Measurements from ENCODE around the gene GUCD1.
A peak's percentile ranks its signal among the peaks of the same experiment; 100 is the strongest.

The GUCD1 gene

DNA sequence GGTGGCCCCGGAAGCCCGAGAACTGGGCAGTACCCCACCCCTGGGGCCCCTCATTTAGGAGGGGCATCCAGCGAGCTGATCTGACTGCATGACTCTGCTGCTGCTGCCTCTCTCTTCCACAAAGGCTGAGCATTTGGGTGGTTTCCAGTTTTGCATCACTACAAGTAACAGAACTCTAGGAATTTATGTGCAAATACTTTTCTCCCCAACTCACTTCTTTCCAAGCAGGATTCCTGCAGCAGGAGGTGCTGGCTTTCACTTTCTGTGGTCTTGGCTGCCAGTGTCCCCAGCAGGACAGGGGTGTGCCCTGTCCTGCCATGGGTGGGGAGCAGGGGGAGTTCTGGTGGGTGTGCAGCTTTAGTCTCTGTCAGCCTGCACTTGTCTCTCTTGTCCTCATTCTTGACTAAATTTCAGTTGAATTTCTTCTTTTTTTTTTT lies 38.6 kb downstream of the GUCD1 start:
- no peak overlapping the region for H3K9ac ChIP-seq (ENCODE audit: low read depth in 1 of 2, low read length in 2 of 2)
- H3K27me3 ChIP-seq (ENCODE audit: control insufficient read depth in 2 of 2, insufficient read depth in 2 of 2, low read length in 2 of 2), result peaks cover 0 to 2% of the 10 kb centered on the region in 2 donors
- H3K4me3 ChIP-seq (ENCODE audit: low read length in 2 of 2), result no peak overlapping the region
- H3K36me3 ChIP-seq (ENCODE audit: control insufficient read depth in 2 of 2, insufficient read depth in 2 of 2, low read length in 2 of 2), result no peaks in the 10 kb centered on the region
- no peak overlapping the region for H3K27ac ChIP-seq (ENCODE audit: low read depth in 2 of 2, low read length in 2 of 2)
- no peaks in the 10 kb centered on the region for H3K9me3 ChIP-seq (ENCODE audit: control insufficient read depth in 2 of 2, low read length in 2 of 2)
- H3K4me1 ChIP-seq (ENCODE audit: control insufficient read depth in 2 of 2, insufficient read depth in 2 of 2, low read length in 2 of 2), result peaks cover 8 to 21% of the 10 kb centered on the region in 2 donors

DNA sequence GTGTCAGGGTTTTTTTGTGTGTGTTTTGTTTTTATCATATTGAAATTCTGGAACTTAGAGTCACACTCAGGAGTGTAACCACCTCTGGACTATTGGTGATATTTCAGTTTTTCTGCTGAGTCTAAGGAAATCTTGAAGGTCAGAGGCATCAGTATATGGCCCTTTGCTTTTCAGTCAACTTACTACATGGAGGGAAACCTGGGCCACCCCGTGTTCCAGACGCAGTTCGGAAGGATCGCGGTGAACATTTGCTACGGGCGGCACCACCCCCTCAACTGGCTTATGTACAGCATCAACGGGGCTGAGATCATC lies 40.0 kb downstream of the GUCD1 start:
- H3K4me3 ChIP-seq (ENCODE audit: low read length in 2 of 2), result no peak overlapping the region
- H3K9ac ChIP-seq (ENCODE audit: low read depth in 1 of 2, low read length in 2 of 2), result no peak overlapping the region
- H3K27me3 ChIP-seq (ENCODE audit: control insufficient read depth in 2 of 2, insufficient read depth in 2 of 2, low read length in 2 of 2), result peaks cover 0 to 2% of the 10 kb centered on the region in 2 donors
- H3K36me3 ChIP-seq (ENCODE audit: control insufficient read depth in 2 of 2, insufficient read depth in 2 of 2, low read length in 2 of 2), result no peaks in the 10 kb centered on the region
- H3K27ac ChIP-seq (ENCODE audit: low read depth in 2 of 2, low read length in 2 of 2), result no peak overlapping the region
- H3K9me3 ChIP-seq (ENCODE audit: control insufficient read depth in 2 of 2, low read length in 2 of 2), result no peaks in the 10 kb centered on the region
- H3K4me1 ChIP-seq (ENCODE audit: control insufficient read depth in 2 of 2, insufficient read depth in 2 of 2, low read length in 2 of 2), result peaks cover 15 to 30% of the 10 kb centered on the region in 2 donors

DNA sequence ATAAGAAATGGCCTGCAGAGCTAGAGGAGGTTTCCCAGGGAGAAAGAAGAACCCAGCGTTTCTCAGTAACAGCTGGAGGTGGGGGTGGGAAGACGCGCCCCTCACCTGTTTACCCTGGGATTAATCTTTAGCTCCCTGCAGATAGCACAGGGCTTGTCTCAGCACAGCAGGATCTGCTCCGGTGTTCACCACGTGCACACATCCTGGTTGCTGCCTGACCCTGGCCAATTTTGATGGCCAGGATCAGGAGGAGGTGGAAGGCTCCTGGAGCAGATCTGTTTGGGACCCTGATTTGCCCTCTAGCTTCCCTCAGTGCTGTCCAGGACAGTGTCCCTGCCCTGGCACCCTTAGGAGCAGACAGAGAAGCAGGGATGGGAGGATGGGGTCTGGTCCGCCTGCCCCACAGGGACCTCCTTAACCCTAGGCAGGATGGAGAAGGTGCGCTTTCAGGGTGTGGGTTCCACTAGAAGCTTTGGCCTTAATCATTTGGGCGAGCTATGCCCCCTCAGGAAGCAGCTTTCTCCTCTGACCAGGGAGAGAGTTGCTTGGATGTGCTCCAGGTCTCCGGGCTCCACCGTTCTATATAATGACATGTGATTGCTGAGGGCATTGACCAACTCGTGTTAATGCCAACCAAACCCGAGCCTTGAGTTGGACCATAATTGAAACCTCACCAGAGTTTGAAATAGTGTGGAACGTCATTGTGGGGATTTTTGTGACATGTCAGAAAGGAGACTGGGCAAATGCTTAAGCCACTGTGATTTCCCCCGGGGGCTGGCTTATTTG lies 40.5 kb downstream of the GUCD1 start:
- H3K27ac ChIP-seq (ENCODE audit: low read depth in 2 of 2, low read length in 2 of 2), result peak overlapping the region in 1 of 2 donors; percentile 4
- H3K9ac ChIP-seq (ENCODE audit: low read depth in 1 of 2, low read length in 2 of 2), result no peak overlapping the region

GRCh38 chr22:24513378-24514240 lies 41.3 kb downstream of the GUCD1 start:
- H3K4me1 ChIP-seq (ENCODE audit: control insufficient read depth in 2 of 2, insufficient read depth in 2 of 2, low read length in 2 of 2), result peaks cover 15 to 30% of the 10 kb centered on the region in 2 donors
- H3K9ac ChIP-seq (ENCODE audit: low read depth in 1 of 2, low read length in 2 of 2), result no peak overlapping the region
- H3K36me3 ChIP-seq (ENCODE audit: control insufficient read depth in 2 of 2, insufficient read depth in 2 of 2, low read length in 2 of 2), result no peaks in the 10 kb centered on the region
- H3K27me3 ChIP-seq (ENCODE audit: control insufficient read depth in 2 of 2, insufficient read depth in 2 of 2, low read length in 2 of 2), result no peaks in the 10 kb centered on the region
- no peak overlapping the region for H3K4me3 ChIP-seq (ENCODE audit: low read length in 2 of 2)
- no peaks in the 10 kb centered on the region for H3K9me3 ChIP-seq (ENCODE audit: control insufficient read depth in 2 of 2, low read length in 2 of 2)
- H3K27ac ChIP-seq (ENCODE audit: low read depth in 2 of 2, low read length in 2 of 2), result no peak overlapping the region

More for the DNA sequence above, 40.5 kb downstream of the GUCD1 start:
- Histone ChIP-seq H3K27me3 (ENCODE audit: control insufficient read depth in 2 of 2, insufficient read depth in 2 of 2, low read length in 2 of 2) (no peaks in the 10 kb centered on the region), H3K36me3 (ENCODE audit: control insufficient read depth in 2 of 2, insufficient read depth in 2 of 2, low read length in 2 of 2) (no peaks in the 10 kb centered on the region), H3K4me1 (ENCODE audit: control insufficient read depth in 2 of 2, insufficient read depth in 2 of 2, low read length in 2 of 2) (peaks cover 15 to 30% of the 10 kb centered on the region in 2 donors), H3K4me3 (ENCODE audit: low read length in 2 of 2) (no peak overlapping the region), H3K9me3 (ENCODE audit: control insufficient read depth in 2 of 2, low read length in 2 of 2) (no peaks in the 10 kb centered on the region)

DNA sequence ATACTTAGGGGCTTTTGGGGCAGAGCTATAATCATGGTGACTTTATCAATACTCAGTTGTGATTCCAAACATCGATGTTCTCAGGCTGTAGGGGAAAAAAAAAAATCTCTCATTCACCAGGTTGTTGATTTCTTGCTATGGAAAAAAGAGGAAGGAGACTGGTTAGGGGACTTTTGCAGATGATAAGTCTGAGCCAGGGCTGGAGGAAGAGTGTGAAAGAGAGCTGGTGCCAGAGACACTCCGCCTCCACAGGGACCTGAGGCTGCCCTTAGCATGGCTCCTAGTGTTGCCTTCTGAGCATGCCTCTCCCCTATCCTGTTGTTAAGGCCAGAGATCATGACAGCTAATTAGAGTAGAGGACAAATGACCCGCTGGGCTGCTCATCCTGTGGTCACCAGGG lies 42.9 kb downstream of the GUCD1 start:
- Histone ChIP-seq H3K27ac (ENCODE audit: low read depth in 2 of 2, low read length in 2 of 2) (no peak overlapping the region), H3K9ac (ENCODE audit: low read depth in 1 of 2, low read length in 2 of 2) (no peak overlapping the region), H3K4me1 (ENCODE audit: control insufficient read depth in 2 of 2, insufficient read depth in 2 of 2, low read length in 2 of 2) (peaks cover 15 to 33% of the 10 kb centered on the region in 2 donors)

GRCh38 chr22:24510637-24511625 lies 44.0 kb downstream of the GUCD1 start:
- H3K9ac ChIP-seq (ENCODE audit: low read depth in 1 of 2, low read length in 2 of 2), result no peak overlapping the region
- H3K27ac ChIP-seq (ENCODE audit: low read depth in 2 of 2, low read length in 2 of 2), result no peak overlapping the region
- H3K36me3 ChIP-seq (ENCODE audit: control insufficient read depth in 2 of 2, insufficient read depth in 2 of 2, low read length in 2 of 2), result no peaks in the 10 kb centered on the region
- H3K4me1 ChIP-seq (ENCODE audit: control insufficient read depth in 2 of 2, insufficient read depth in 2 of 2, low read length in 2 of 2), result peaks cover 24 to 39% of the 10 kb centered on the region in 2 donors
- H3K9me3 ChIP-seq (ENCODE audit: control insufficient read depth in 2 of 2, low read length in 2 of 2), result no peaks in the 10 kb centered on the region
- H3K27me3 ChIP-seq (ENCODE audit: control insufficient read depth in 2 of 2, insufficient read depth in 2 of 2, low read length in 2 of 2), result no peaks in the 10 kb centered on the region
- no peak overlapping the region for H3K4me3 ChIP-seq (ENCODE audit: low read length in 2 of 2)

More for the DNA sequence above, 42.9 kb downstream of the GUCD1 start:
- Histone ChIP-seq H3K4me3 (ENCODE audit: low read length in 2 of 2) (no peak overlapping the region), H3K9me3 (ENCODE audit: control insufficient read depth in 2 of 2, low read length in 2 of 2) (no peaks in the 10 kb centered on the region), H3K27me3 (ENCODE audit: control insufficient read depth in 2 of 2, insufficient read depth in 2 of 2, low read length in 2 of 2) (no peaks in the 10 kb centered on the region), H3K36me3 (ENCODE audit: control insufficient read depth in 2 of 2, insufficient read depth in 2 of 2, low read length in 2 of 2) (no peaks in the 10 kb centered on the region)

DNA sequence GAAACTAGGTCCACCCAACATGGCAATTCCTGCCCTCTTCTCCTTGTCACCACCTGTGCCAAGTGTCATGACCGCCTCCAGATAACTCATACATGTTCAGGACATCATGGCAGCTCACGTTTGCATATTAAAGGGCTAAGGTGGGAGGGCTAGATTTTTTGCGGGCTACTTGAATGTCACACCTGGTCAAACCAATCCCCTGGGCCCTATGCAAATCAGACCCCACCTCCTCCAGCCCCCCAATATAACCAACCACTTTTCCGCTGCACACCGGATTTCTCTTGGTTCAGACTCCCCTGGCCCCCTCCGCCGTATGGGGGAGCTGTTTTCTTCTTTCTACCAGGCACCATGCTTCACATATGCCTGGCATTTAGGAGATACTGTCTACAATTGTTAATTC lies 47.2 kb downstream of the GUCD1 start:
- Histone ChIP-seq H3K4me3 (ENCODE audit: low read length in 2 of 2) (no peak overlapping the region), H3K27me3 (ENCODE audit: control insufficient read depth in 2 of 2, insufficient read depth in 2 of 2, low read length in 2 of 2) (no peaks in the 10 kb centered on the region), H3K9me3 (ENCODE audit: control insufficient read depth in 2 of 2, low read length in 2 of 2) (no peaks in the 10 kb centered on the region), H3K9ac (ENCODE audit: low read depth in 1 of 2, low read length in 2 of 2) (no peak overlapping the region), H3K36me3 (ENCODE audit: control insufficient read depth in 2 of 2, insufficient read depth in 2 of 2, low read length in 2 of 2) (no peaks in the 10 kb centered on the region), H3K27ac (ENCODE audit: low read depth in 2 of 2, low read length in 2 of 2) (no peak overlapping the region), H3K4me1 (ENCODE audit: control insufficient read depth in 2 of 2, insufficient read depth in 2 of 2, low read length in 2 of 2) (peaks cover 16 to 27% of the 10 kb centered on the region in 2 donors)

DNA sequence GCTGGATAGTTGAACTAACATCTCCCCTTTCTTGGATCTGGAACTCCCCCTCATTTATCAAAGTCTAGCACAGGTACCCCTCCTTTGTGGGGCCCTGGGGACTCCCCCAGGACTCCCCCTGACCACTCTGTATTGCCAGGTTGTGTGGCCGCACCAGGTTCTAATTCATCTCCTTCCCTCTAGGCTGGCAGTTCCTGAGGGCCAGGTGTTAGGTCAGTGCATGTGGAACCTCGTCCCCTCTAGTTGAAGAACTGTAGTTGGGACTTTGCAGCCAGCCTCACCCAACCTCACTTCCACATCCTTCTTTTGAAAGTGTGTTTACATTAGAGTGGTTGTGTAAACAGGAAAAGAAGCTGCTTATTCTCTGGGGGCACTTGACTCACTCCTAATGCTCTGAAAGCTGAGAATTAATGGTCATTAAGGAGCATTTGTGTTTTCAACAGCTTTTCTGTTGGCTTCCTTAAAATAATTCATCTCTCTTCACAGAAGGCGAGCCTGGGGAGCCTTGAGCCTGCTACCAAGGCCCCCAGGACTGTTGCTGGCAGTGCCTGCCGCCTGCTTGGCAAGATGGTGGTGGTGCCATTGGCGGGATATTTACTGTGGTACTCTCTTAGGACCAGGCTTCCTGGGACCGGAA lies 48.0 kb downstream of the GUCD1 start:
- H3K4me1 ChIP-seq (ENCODE audit: control insufficient read depth in 2 of 2, insufficient read depth in 2 of 2, low read length in 2 of 2), result peaks cover 16 to 23% of the 10 kb centered on the region in 2 donors
- H3K36me3 ChIP-seq (ENCODE audit: control insufficient read depth in 2 of 2, insufficient read depth in 2 of 2, low read length in 2 of 2), result no peaks in the 10 kb centered on the region
- H3K4me3 ChIP-seq (ENCODE audit: low read length in 2 of 2), result no peak overlapping the region
- no peaks in the 10 kb centered on the region for H3K9me3 ChIP-seq (ENCODE audit: control insufficient read depth in 2 of 2, low read length in 2 of 2)
- H3K27ac ChIP-seq (ENCODE audit: low read depth in 2 of 2, low read length in 2 of 2), result peak overlapping the region in 1 of 2 donors; percentile 52
- H3K27me3 ChIP-seq (ENCODE audit: control insufficient read depth in 2 of 2, insufficient read depth in 2 of 2, low read length in 2 of 2), result no peaks in the 10 kb centered on the region
- no peak overlapping the region for H3K9ac ChIP-seq (ENCODE audit: low read depth in 1 of 2, low read length in 2 of 2)

DNA sequence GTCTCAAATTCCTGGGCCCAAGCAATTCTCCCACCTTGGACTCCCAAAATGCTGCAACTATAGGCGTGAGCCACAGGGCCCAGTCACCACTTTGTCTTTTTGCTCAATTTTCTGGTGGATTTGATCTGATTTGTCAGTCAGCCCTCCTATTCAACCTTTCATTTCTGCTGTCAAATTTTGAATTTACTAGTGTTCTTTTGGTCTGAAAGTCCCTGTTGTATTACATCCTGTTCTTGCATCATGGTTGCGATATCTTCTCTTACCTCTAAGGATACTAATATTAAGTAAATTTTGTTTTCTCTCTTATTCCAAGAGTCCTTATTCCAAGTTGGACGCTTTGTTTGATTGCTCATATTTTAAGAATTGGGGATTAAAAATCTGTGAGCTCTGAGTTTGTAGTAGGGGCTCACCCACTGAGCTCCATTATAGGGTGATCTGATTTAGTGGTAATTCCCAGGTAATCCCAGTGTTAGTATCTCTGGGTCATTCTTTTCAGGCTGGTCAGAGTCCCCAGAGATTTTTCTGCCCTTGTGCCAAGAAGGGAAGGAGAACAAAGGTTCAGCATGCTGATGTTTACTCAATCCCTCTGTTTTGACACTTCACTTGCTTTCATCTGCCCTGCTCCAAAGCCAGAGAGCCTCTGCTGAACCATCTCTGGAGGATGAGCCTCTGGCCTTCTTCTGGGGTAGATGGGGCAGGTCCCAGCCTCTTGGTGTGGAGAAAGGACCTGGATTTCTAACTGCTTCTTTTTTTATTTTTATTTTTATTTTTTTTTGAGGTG lies 49.8 kb downstream of the GUCD1 start:
- H3K4me3 ChIP-seq (ENCODE audit: low read length in 2 of 2), result no peak overlapping the region
- no peaks in the 10 kb centered on the region for H3K27me3 ChIP-seq (ENCODE audit: control insufficient read depth in 2 of 2, insufficient read depth in 2 of 2, low read length in 2 of 2)
- no peak overlapping the region for H3K27ac ChIP-seq (ENCODE audit: low read depth in 2 of 2, low read length in 2 of 2)
- peaks cover 9 to 13% of the 10 kb centered on the region in 2 donors for H3K4me1 ChIP-seq (ENCODE audit: control insufficient read depth in 2 of 2, insufficient read depth in 2 of 2, low read length in 2 of 2)
- no peak overlapping the region for H3K9ac ChIP-seq (ENCODE audit: low read depth in 1 of 2, low read length in 2 of 2)
- H3K36me3 ChIP-seq (ENCODE audit: control insufficient read depth in 2 of 2, insufficient read depth in 2 of 2, low read length in 2 of 2), result no peaks in the 10 kb centered on the region
- no peaks in the 10 kb centered on the region for H3K9me3 ChIP-seq (ENCODE audit: control insufficient read depth in 2 of 2, low read length in 2 of 2)

Data from mucosa of rectum (tissue), 2 donors.